ENCODE results near the gene MATCAP1.

Gene MATCAP1

GRCh38 chr16:67150047-67150832, 33.5 kb downstream of the MATCAP1 start:
- Mint-ChIP-seq H3K27me3 (peaks cover 3% of the 10 kb centered on the region), H3K36me3 (peaks cover 12% of the 10 kb centered on the region), H3K27ac (no peak overlapping the region), H3K4me1 (ENCODE audit: low read depth) (peaks cover 8% of the 10 kb centered on the region), H3K4me3 (no peak overlapping the region), H3K9me3 (ENCODE audit: low read depth) (no peaks in the 10 kb centered on the region)

GRCh38 chr16:67149276-67150046, 34.3 kb downstream of the MATCAP1 start:
- Mint-ChIP-seq H3K27me3 (peaks cover 3% of the 10 kb centered on the region), H3K27ac (no peak overlapping the region), H3K4me1 (ENCODE audit: low read depth) (peaks cover 7% of the 10 kb centered on the region), H3K9me3 (ENCODE audit: low read depth) (no peaks in the 10 kb centered on the region), H3K4me3 (peak overlapping the region; percentile 44), H3K36me3 (peaks cover 15% of the 10 kb centered on the region)

- Mint-ChIP-seq H3K4me1 (ENCODE audit: low read depth) (peaks cover 7% of the 10 kb centered on the region), H3K27ac (no peak overlapping the region), H3K4me3 (peak overlapping the region; percentile 44), H3K9me3 (ENCODE audit: low read depth) (no peaks in the 10 kb centered on the region), H3K27me3 (peaks cover 3% of the 10 kb centered on the region), H3K36me3 (peaks cover 18% of the 10 kb centered on the region)
These were observed 35.0 kb downstream of the MATCAP1 start for GRCh38 chr16:67148656-67149275.

- Mint-ChIP-seq H3K4me1 (ENCODE audit: low read depth) (peaks cover 7% of the 10 kb centered on the region), H3K27me3 (peaks cover 3% of the 10 kb centered on the region), H3K4me3 (no peak overlapping the region), H3K36me3 (peaks cover 20% of the 10 kb centered on the region), H3K9me3 (ENCODE audit: low read depth) (no peaks in the 10 kb centered on the region), H3K27ac (no peak overlapping the region)
These were observed 35.5 kb downstream of the MATCAP1 start for GRCh38 chr16:67148221-67148620.

GRCh38 chr16:67147437-67148140, 36.2 kb downstream of the MATCAP1 start:
- Mint-ChIP-seq H3K4me1 (ENCODE audit: low read depth) (peaks cover 3% of the 10 kb centered on the region), H3K27me3 (peaks cover 3% of the 10 kb centered on the region), H3K4me3 (no peak overlapping the region), H3K36me3 (peaks cover 23% of the 10 kb centered on the region), H3K9me3 (ENCODE audit: low read depth) (no peaks in the 10 kb centered on the region), H3K27ac (no peak overlapping the region)

GRCh38 chr16:67146523-67147357, 37.0 kb downstream of the MATCAP1 start:
- H3K27ac Mint-ChIP-seq, result no peak overlapping the region
- H3K4me1 Mint-ChIP-seq (ENCODE audit: low read depth), result peaks cover 2% of the 10 kb centered on the region
- no peaks in the 10 kb centered on the region for H3K9me3 Mint-ChIP-seq (ENCODE audit: low read depth)
- H3K4me3 Mint-ChIP-seq, result no peak overlapping the region
- peaks cover 3% of the 10 kb centered on the region for H3K27me3 Mint-ChIP-seq
- H3K36me3 Mint-ChIP-seq, result peaks cover 23% of the 10 kb centered on the region

- Mint-ChIP-seq H3K4me3 (no peak overlapping the region), H3K36me3 (peaks cover 27% of the 10 kb centered on the region), H3K27ac (no peak overlapping the region), H3K4me1 (ENCODE audit: low read depth) (no peaks in the 10 kb centered on the region), H3K9me3 (ENCODE audit: low read depth) (no peaks in the 10 kb centered on the region), H3K27me3 (no peaks in the 10 kb centered on the region)
These were observed 38.0 kb downstream of the MATCAP1 start for GRCh38 chr16:67145746-67146145.

- Mint-ChIP-seq H3K4me1 (ENCODE audit: low read depth) (no peaks in the 10 kb centered on the region), H3K9me3 (ENCODE audit: low read depth) (no peaks in the 10 kb centered on the region), H3K36me3 (peaks cover 34% of the 10 kb centered on the region), H3K4me3 (no peak overlapping the region), H3K27ac (no peak overlapping the region), H3K27me3 (no peaks in the 10 kb centered on the region)
These were observed 38.8 kb downstream of the MATCAP1 start for GRCh38 chr16:67144943-67145342.

- Mint-ChIP-seq H3K27ac (no peak overlapping the region), H3K4me3 (no peak overlapping the region)
These were observed 41.4 kb downstream of the MATCAP1 start for GRCh38 chr16:67142342-67142741.

GRCh38 chr16:67141391-67141790, 42.4 kb downstream of the MATCAP1 start:
- no peaks in the 10 kb centered on the region for H3K9me3 Mint-ChIP-seq (ENCODE audit: low read depth)
- H3K27ac Mint-ChIP-seq, result no peak overlapping the region
- H3K36me3 Mint-ChIP-seq, result peaks cover 31% of the 10 kb centered on the region
- H3K4me1 Mint-ChIP-seq (ENCODE audit: low read depth), result no peaks in the 10 kb centered on the region
- H3K27me3 Mint-ChIP-seq, result no peaks in the 10 kb centered on the region
- no peak overlapping the region for H3K4me3 Mint-ChIP-seq

More at GRCh38 chr16:67142342-67142741, 41.4 kb downstream of the MATCAP1 start:
- H3K4me1 Mint-ChIP-seq (ENCODE audit: low read depth), result no peaks in the 10 kb centered on the region
- peaks cover 32% of the 10 kb centered on the region for H3K36me3 Mint-ChIP-seq
- no peaks in the 10 kb centered on the region for H3K27me3 Mint-ChIP-seq
- no peaks in the 10 kb centered on the region for H3K9me3 Mint-ChIP-seq (ENCODE audit: low read depth)

- Mint-ChIP-seq H3K9me3 (ENCODE audit: low read depth) (no peaks in the 10 kb centered on the region), H3K4me1 (ENCODE audit: low read depth) (no peaks in the 10 kb centered on the region), H3K36me3 (peaks cover 17% of the 10 kb centered on the region), H3K27me3 (no peaks in the 10 kb centered on the region), H3K27ac (no peak overlapping the region), H3K4me3 (no peak overlapping the region)
These were observed 46.2 kb downstream of the MATCAP1 start for GRCh38 chr16:67137605-67138004.

- H3K4me1 Mint-ChIP-seq (ENCODE audit: low read depth), result no peaks in the 10 kb centered on the region
- H3K9me3 Mint-ChIP-seq (ENCODE audit: low read depth), result no peaks in the 10 kb centered on the region
- no peak overlapping the region for H3K27ac Mint-ChIP-seq
- H3K27me3 Mint-ChIP-seq, result no peaks in the 10 kb centered on the region
- no peak overlapping the region for H3K4me3 Mint-ChIP-seq
- H3K36me3 Mint-ChIP-seq, result peaks cover 21% of the 10 kb centered on the region
These were observed 54.3 kb downstream of the MATCAP1 start for GRCh38 chr16:67129422-67129821.

GRCh38 chr16:67128887-67129286, 54.9 kb downstream of the MATCAP1 start:
- no peak overlapping the region for H3K27ac Mint-ChIP-seq
- no peaks in the 10 kb centered on the region for H3K4me1 Mint-ChIP-seq (ENCODE audit: low read depth)
- H3K9me3 Mint-ChIP-seq (ENCODE audit: low read depth), result no peaks in the 10 kb centered on the region
- no peaks in the 10 kb centered on the region for H3K27me3 Mint-ChIP-seq
- peaks cover 24% of the 10 kb centered on the region for H3K36me3 Mint-ChIP-seq
- no peak overlapping the region for H3K4me3 Mint-ChIP-seq

GRCh38 chr16:67128417-67128816, 55.3 kb downstream of the MATCAP1 start:
- Mint-ChIP-seq H3K36me3 (peaks cover 29% of the 10 kb centered on the region), H3K27me3 (no peaks in the 10 kb centered on the region)

More at GRCh38 chr16:67128417-67128816, 55.3 kb downstream of the MATCAP1 start:
- no peaks in the 10 kb centered on the region for H3K9me3 Mint-ChIP-seq (ENCODE audit: low read depth)
- H3K27ac Mint-ChIP-seq, result no peak overlapping the region
- H3K4me3 Mint-ChIP-seq, result no peak overlapping the region
- no peaks in the 10 kb centered on the region for H3K4me1 Mint-ChIP-seq (ENCODE audit: low read depth)
